ENCODE results near the gene TMEM125. TPM values are rescaled to one million over a fixed set of nuclear protein-coding genes. Genes with fewer than 3 reads are reported as not detected.
A peak's percentile ranks its signal among the peaks of the same experiment; 100 is the strongest.

Gene TMEM125
- total and polyA plus RNA-seq, 2 of the 4 experiments (the other 2 are of a cell fraction), result under 0.01 to 0.03 TPM

DNA sequence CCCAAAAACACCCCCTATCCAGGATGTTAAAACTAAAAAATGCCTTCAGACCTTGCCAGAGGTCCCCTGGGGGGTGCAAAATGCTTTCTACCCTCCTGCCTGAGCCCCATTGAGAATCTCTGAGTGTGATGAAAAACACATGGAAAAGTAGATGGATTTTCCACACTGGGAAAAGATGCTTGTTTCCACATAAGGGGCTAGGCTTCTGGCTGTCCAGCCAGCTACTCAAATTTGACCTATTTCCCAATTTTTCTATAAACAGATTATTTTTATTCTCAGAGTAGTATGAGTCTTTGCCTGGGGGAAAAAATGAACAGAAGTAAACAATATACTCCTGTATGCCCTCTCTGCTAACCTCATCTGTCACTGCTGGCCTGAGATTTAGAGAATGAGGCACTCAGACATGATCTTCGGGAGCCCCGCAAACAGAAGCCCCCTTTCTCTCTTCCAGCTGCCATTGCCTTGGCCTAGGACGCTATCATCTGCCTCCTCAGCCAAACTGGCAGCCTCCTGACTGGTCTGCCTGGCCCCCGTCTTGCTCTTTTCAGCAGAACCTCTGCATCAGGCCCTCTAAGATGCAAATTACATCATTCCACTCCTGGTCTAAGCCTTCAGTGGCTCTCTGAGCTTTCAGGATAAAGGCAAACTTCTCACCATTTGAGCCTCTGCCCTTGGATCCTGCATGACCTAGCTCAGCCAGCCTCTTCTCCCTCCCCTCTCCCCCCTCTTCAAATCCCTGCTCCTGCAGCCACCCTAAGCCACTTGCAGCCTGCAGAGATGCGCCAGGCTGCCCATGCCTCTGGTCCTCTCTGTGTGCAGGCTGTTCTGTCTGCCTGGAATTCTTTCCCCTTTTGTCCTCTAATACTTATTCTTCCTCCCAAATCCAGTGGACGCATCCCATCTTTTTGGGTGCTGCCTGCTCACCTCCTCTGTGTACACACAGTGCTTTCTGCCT, 39.7 kb upstream of the TMEM125 start:
- peak; percentile 45 for ATAC-seq (ENCODE audit: low read depth)
- dilution Hi-C loops (cut with HindIII; ENCODE audit: low sequenced_read_pairs, unreplicated experiment), result no loop called here
- POLR2A ChIA-PET (ENCODE audit: unreplicated experiment), result no interaction called here

More for the DNA sequence above, 39.7 kb upstream of the TMEM125 start:
- Histone ChIP-seq H3K14ac (replicated peaks; ENCODE audit: low read depth, low read length) (no peak overlapping the region), H4K5ac (ENCODE audit: low read depth, low read length) (peak overlapping the region; percentile 1; the same call in 1 of the 2 replicates), H2BK20ac (ENCODE audit: low read depth, low read length) (peak overlapping the region; percentile 21; the same call in 1 of the 2 replicates), H3K4me3 (ENCODE audit: insufficient read depth, low read depth, low read length) (no peak overlapping the region), H4K91ac (ENCODE audit: insufficient read depth, low read depth, low read length) (peak overlapping the region; percentile 14; the same call in 1 of the 2 replicates), H3K4me1 (ENCODE audit: control insufficient read depth, insufficient read depth, low read length) (peaks cover 23% of the 10 kb centered on the region), H3K4ac (ENCODE audit: low read depth, low read length) (0 out of 2 replicates have a peak overlapping the region, but pooled peaks have one; percentile 11), H3K56ac (ENCODE audit: extremely low read depth, insufficient read depth, low read length) (no peak overlapping the region), H4K8ac (ENCODE audit: low read depth in 2 of 2, low read length in 2 of 2) (0 out of 4 replicates have a peak overlapping the region, but pooled peaks of 1 of the 2 experiments have one; percentile 13), H2AK9ac (replicated peaks; ENCODE audit: low read depth, low read length, poor library complexity) (no peak overlapping the region), H3K9me3 (ENCODE audit: control insufficient read depth, insufficient read depth, low read length) (no peaks in the 10 kb centered on the region), H3K9me1 (ENCODE audit: insufficient read depth, low read length) (peaks cover 7% of the 10 kb centered on the region), H3K18ac (ENCODE audit: low read depth, low read length) (peak overlapping the region; percentile 53; the same call in 1 of the 2 replicates), H2BK5ac (ENCODE audit: low read depth, low read length, poor library complexity, severe bottlenecking) (no peak overlapping the region), H3K4me2 (ENCODE audit: low read depth, low read length) (peak overlapping the region; percentile 31; the same call in 1 of the 2 replicates), H4K20me1 (ENCODE audit: insufficient read depth, low read length) (no peaks in the 10 kb centered on the region), H2AK5ac (ENCODE audit: low read depth, low read length) (peak overlapping the region; percentile 46), H2AFZ (replicated peaks; ENCODE audit: low read length, poor library complexity) (peak overlapping the region; percentile 73), H2BK120ac (ENCODE audit: low read depth, low read length) (peak overlapping the region; percentile 26; the same call in 1 of the 2 replicates), H3K27ac (ENCODE audit: insufficient read depth, low read length) (peak overlapping the region; percentile 63; the same call in 1 of the 2 replicates), H3K9ac (ENCODE audit: low read depth, low read length) (no peak overlapping the region; the same call in 1 of the 2 replicates), H2BK15ac (ENCODE audit: low read depth, low read length) (peak overlapping the region; percentile 70; the same call in 1 of the 3 replicates), H3K27me3 (ENCODE audit: control insufficient read depth, insufficient read depth, low read length) (no peaks in the 10 kb centered on the region), H3K23ac (ENCODE audit: low read depth, low read length) (no peak overlapping the region; the same call in 1 of the 2 replicates), H3K36me3 (ENCODE audit: control insufficient read depth, insufficient read depth, low read length) (no peaks in the 10 kb centered on the region), H3K79me1 (ENCODE audit: low read depth in 1 of 2, low read length in 2 of 2) (0 out of 4 replicates have a peak, but pooled peaks cover 0 to 5% of the 10 kb centered on the region in 2 experiments)
- DNase-seq, result peak; percentile 28
- in situ Hi-C loops (cut with MboI; ENCODE audit: low sequenced_read_pairs) (loop anchor here (5.0 to 10.0 kb wide), 2 partner anchors 125 to 182 kb away; partner anchors contain the start of gene CDC20), intact Hi-C loops (cut with micrococcal nuclease) (loop anchor here (5.0 to 10.0 kb wide), 2 partner anchors 297 to 315 kb away; no protein-coding TSS in a partner anchor)
- no TSS peak for BruUV-seq (replicated peaks)
- 89% methylated on average over 3 of the region's 6 CpGs; no CpG with 5 or more reads in 1 of the 2 experiments for WGBS, 2 experiments (ENCODE audit: extremely low coverage in 2 of 2, insufficient read length in 1 of 2)
- CTCF ChIA-PET, result no interaction called here
- TF ChIP-seq RAD21 (IDR thresholded peaks at IDR 0.05; ENCODE audit: low read length), result no peak
- TF ChIP-seq NFE2L2 (IDR thresholded peaks at IDR 0.05; ENCODE audit: low read depth, low read length), result no peak
- TF ChIP-seq, protein P1, sequence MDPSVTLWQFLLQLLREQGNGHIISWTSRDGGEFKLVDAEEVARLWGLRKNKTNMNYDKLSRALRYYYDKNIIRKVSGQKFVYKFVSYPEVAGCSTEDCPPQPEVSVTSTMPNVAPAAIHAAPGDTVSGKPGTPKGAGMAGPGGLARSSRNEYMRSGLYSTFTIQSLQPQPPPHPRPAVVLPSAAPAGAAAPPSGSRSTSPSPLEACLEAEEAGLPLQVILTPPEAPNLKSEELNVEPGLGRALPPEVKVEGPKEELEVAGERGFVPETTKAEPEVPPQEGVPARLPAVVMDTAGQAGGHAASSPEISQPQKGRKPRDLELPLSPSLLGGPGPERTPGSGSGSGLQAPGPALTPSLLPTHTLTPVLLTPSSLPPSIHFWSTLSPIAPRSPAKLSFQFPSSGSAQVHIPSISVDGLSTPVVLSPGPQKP (IDR thresholded peaks at IDR 0.05; ENCODE audit: borderline replicate concordance, low read depth, low read length), result no peak
- TF ChIP-seq MAFK (IDR thresholded peaks at IDR 0.05; ENCODE audit: low read depth, low read length), result no peak
- TF ChIP-seq SMC3 (IDR thresholded peaks at IDR 0.05; ENCODE audit: low read depth, low read length), result no peak
- no peak for TF ChIP-seq FOS (IDR thresholded peaks at IDR 0.05; ENCODE audit: low read depth, low read length)
- TF ChIP-seq CEBPB (IDR thresholded peaks at IDR 0.05; ENCODE audit: low read depth, low read length), result no peak
- TF ChIP-seq, protein P2, sequence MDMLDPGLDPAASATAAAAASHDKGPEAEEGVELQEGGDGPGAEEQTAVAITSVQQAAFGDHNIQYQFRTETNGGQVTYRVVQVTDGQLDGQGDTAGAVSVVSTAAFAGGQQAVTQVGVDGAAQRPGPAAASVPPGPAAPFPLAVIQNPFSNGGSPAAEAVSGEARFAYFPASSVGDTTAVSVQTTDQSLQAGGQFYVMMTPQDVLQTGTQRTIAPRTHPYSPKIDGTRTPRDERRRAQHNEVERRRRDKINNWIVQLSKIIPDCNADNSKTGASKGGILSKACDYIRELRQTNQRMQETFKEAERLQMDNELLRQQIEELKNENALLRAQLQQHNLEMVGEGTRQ (IDR thresholded peaks at IDR 0.05; ENCODE audit: low read depth, low read length), result no peak
- no peak for TF ChIP-seq BHLHE40 (IDR thresholded peaks at IDR 0.05; ENCODE audit: low read depth, low read length)
- no peak for TF ChIP-seq MXI1 (IDR thresholded peaks at IDR 0.05; ENCODE audit: borderline replicate concordance, low read depth, low read length)
- TF ChIP-seq MAZ (IDR thresholded peaks at IDR 0.05; ENCODE audit: borderline replicate concordance, low read depth, low read length), result no peak
- TF ChIP-seq CHD1 (IDR thresholded peaks at IDR 0.05; ENCODE audit: low read depth, low read length), result no peak
- TF ChIP-seq POLR2A (IDR thresholded peaks at IDR 0.05; ENCODE audit: low read depth, low read length), result no peak

Data from IMR-90 (cell line).